ENCODE data around the gene MCM3AP.

MCM3AP gene

GRCh38 chr21:46273341-46273740 is 12.1 kb downstream of the MCM3AP start:
- no peak for DNase-seq (ENCODE audit: low spot score)

GRCh38 chr21:46269466-46269865 is 15.9 kb downstream of the MCM3AP start:
- DNase-seq (ENCODE audit: low spot score), result no peak

GRCh38 chr21:46268371-46268770 is 17.0 kb downstream of the MCM3AP start:
- no peak for DNase-seq (ENCODE audit: low spot score)

GRCh38 chr21:46266946-46267345 is 18.5 kb downstream of the MCM3AP start:
- no peak for DNase-seq (ENCODE audit: low spot score)

GRCh38 chr21:46265736-46266525 is 19.5 kb downstream of the MCM3AP start:
- DNase-seq (ENCODE audit: low spot score), result no peak

GRCh38 chr21:46264690-46265144 is 20.7 kb downstream of the MCM3AP start:
- DNase-seq (ENCODE audit: low spot score), result no peak

- DNase-seq (ENCODE audit: low spot score), result no peak
These were observed 21.2 kb downstream of the MCM3AP start for GRCh38 chr21:46264046-46264689.

GRCh38 chr21:46256501-46256994 is 28.9 kb downstream of the MCM3AP start:
- DNase-seq (ENCODE audit: low spot score), result no peak

GRCh38 chr21:46255758-46256337 is 29.6 kb downstream of the MCM3AP start:
- DNase-seq (ENCODE audit: low spot score), result no peak

GRCh38 chr21:46255166-46255565 is 30.2 kb downstream of the MCM3AP start:
- no peak for DNase-seq (ENCODE audit: low spot score)

GRCh38 chr21:46254208-46254975 is 31.0 kb downstream of the MCM3AP start:
- DNase-seq (ENCODE audit: low spot score), result no peak

- DNase-seq (ENCODE audit: low spot score), result no peak
These were observed 31.7 kb downstream of the MCM3AP start for GRCh38 chr21:46253610-46254124.

- DNase-seq (ENCODE audit: low spot score), result no peak
These were observed 32.6 kb downstream of the MCM3AP start for GRCh38 chr21:46252840-46253239.

GRCh38 chr21:46250146-46250725 is 35.2 kb downstream of the MCM3AP start:
- DNase-seq (ENCODE audit: low spot score), result no peak

- DNase-seq (ENCODE audit: low spot score), result no peak
These were observed 36.6 kb downstream of the MCM3AP start for GRCh38 chr21:46248827-46249226.

- DNase-seq (ENCODE audit: low spot score), result no peak
These were observed 37.0 kb downstream of the MCM3AP start for GRCh38 chr21:46248422-46248782.

GRCh38 chr21:46247699-46248421 is 37.6 kb downstream of the MCM3AP start:
- no peak for DNase-seq (ENCODE audit: low spot score)

GRCh38 chr21:46246345-46246744 is 39.1 kb downstream of the MCM3AP start:
- no peak for DNase-seq (ENCODE audit: low spot score)

GRCh38 chr21:46245213-46245915 is 40.0 kb downstream of the MCM3AP start:
- DNase-seq (ENCODE audit: low spot score), result no peak

- DNase-seq (ENCODE audit: low spot score), result no peak
These were observed 40.8 kb downstream of the MCM3AP start for GRCh38 chr21:46244602-46245001.
